Lower leg skin (tissue), 4 donors: ENCODE results near the gene AHRR. TPM values are rescaled to one million over a fixed set of nuclear protein-coding genes. Genes with fewer than 3 reads are reported as not detected.

Experiments used
- DNase-seq, 2 donors: peaks; one replicate each; pipeline ENCODE4 v3.0.0-alpha.2; 2019; ENCODE audit warnings: low spot score in 2 of 2
- H3K4me3 ChIP-seq: fragments of 200-600 bp; sonication (generic); 2 replicates; pipeline ENCODE4 v1.5.1; 2017; ENCODE audit warnings: mild to moderate bottlenecking, low read depth; ENCODE audit not compliant: poor library complexity, severe bottlenecking
- POLR2A ChIP-seq, 2 donors: fragments of 450-650 bp; IDR thresholded peaks; one replicate each; pipeline ENCODE4 v1.6.1; 2016 to 2017; ENCODE audit warnings: antibody characterized with exemption in 2 of 2, mild to moderate bottlenecking in 1 of 2, moderate library complexity in 1 of 2
- WGBS, 2 donors: methylation state at CpG; one replicate each; pipeline ENCODE4 v1.1.5; 2018; 5-methylcytosine and 5-hydroxymethylcytosine counted together
- intact Hi-C: fragments of 100-400 bp; cut with DNase I; formaldehyde crosslinking; loops from one replicate; pipeline ENCODE4 v1.15.0; 2023; ENCODE audit warnings: low total_unique reads
- total RNA-seq, 4 donors: library from RNA; depleted of rRNA; stranded (reverse); fragments of >200 nt; gene quantifications; one replicate each; pipeline ENCODE4 v1.1.0, GENCODE V29; 2016
- TF ChIP-seq, protein P1 (sequence below), 3 donors: fragments of 450-650 bp; IDR thresholded peaks; one replicate each; pipeline ENCODE4 v1.5.1; 2016; ENCODE audit warnings: antibody characterized with exemption in 3 of 3, mild to moderate bottlenecking in 3 of 3, moderate library complexity in 2 of 3

AHRR gene
- total RNA-seq, 4 donors from 2014 or later: 3.6 to 19.6 (median 6.0) TPM

DNA sequence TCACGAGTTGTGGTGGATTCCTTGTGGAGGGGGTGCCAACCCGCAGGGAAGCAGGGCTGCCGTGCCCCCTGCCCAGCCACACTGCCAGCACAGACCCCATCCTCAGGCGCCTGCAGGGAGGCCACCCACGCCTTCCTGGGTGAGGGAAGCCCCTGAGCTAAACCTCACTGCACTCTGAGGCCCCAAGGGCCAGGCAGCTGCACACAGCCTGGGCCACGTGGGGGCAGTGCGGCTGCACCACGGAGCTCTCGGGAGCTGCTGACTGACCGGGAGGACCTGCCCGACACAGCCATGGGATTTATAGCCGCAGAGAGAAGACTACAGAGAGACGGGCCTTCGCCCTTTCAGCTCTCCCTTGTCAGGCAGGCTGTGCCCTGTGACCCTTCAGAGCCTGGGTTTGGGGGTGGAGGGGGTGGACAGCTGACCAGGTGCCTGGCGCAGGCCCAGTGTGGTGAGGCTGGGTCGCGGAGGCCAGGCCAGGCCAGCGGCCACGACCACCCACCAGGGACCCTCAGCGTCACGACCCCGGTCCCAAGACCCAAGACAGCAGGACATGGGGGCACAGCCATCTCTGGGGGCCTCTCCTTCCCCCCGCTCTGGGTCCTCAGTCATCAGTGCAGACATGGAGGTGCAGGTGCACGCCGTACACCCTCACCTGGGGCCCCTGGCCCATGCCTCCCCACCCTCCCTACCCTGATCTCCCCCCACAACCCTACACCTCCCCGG is 4.3 kb upstream of the AHRR start:
- 63 to 70% methylated on average over 17 to 24 of the region's 26 CpGs for WGBS, 2 donors
- DNase-seq: peak in 1 of 2 donors; percentile 80
- intact Hi-C loops: no loop called here
- TF ChIP-seq POLR2A (IDR thresholded peaks at IDR 0.05): no peak
- H3K4me3 ChIP-seq: no peak overlapping the region

DNA sequence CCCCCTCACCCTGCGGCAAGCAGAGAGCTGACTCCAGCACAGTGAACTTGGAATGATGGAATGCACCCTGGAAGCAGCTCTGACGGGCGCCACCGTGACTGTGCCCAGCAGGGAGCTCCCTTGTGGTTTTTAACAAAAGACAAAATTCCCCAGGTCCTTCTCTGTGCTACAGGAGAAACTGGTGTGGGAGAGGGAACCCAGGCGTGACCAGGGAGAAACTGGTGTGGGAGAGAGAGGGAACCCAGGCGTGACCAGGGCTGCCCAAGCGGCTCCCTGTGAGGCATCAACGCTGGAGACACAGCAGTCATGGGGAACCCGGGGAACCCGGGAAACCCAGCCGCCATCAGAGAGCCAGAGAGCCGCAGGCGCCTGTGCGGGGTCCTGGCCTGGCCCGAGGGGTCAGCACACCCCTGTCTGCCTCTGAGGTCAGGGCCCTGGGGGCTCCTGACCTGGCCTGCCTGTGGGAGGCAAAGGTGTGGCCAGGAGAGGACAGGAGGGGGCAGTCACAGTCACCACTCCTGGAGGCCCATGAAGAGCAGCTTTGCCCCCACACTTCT is 3.1 kb upstream of the AHRR start:
- no peak overlapping the region for H3K4me3 ChIP-seq
- DNase-seq: peak in 1 of 2 donors; percentile 80
- intact Hi-C loops: no loop called here
- TF ChIP-seq POLR2A (IDR thresholded peaks at IDR 0.05): no peak
- TF ChIP-seq, protein P1, sequence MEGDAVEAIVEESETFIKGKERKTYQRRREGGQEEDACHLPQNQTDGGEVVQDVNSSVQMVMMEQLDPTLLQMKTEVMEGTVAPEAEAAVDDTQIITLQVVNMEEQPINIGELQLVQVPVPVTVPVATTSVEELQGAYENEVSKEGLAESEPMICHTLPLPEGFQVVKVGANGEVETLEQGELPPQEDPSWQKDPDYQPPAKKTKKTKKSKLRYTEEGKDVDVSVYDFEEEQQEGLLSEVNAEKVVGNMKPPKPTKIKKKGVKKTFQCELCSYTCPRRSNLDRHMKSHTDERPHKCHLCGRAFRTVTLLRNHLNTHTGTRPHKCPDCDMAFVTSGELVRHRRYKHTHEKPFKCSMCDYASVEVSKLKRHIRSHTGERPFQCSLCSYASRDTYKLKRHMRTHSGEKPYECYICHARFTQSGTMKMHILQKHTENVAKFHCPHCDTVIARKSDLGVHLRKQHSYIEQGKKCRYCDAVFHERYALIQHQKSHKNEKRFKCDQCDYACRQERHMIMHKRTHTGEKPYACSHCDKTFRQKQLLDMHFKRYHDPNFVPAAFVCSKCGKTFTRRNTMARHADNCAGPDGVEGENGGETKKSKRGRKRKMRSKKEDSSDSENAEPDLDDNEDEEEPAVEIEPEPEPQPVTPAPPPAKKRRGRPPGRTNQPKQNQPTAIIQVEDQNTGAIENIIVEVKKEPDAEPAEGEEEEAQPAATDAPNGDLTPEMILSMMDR (IDR thresholded peaks at IDR 0.05): no peak
- 20 to 37% methylated on average over 15 of the region's 15 CpGs for WGBS, 2 donors

DNA sequence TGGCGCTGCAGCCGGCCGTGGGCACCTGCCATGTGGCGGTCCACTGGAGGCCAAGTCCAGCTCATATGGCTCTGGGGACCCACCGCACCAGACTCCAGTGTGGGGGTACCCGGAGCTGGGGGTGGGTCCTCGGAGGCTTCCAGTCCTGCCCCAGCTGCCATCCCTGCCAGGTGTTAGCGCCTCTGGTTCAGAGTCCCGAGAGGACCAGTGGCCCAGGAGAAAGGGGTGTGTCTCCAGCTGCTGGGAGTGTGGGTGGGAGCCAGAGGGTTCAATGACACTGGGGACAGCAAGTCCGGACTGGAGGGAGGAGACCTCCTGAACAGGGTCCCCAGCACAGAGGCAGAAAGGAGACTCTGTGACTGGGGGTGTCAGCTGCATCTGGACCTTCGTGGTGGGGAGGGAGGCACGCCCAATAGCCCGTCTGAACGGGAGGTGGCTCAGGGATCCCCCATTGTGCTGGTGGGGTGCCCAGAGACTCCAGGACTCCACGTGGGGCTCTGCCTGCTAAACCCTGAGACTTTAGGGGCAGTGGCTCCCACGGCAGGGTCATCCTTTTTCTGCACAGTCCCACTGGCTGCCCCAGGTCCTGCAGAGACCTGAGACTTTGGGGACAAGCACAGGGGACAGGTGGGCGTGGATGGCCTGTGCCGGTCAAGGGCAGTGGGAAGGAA is 2.4 kb upstream of the AHRR start:
- intact Hi-C loops: no loop called here
- peak in 1 of 2 donors; percentile 79 for DNase-seq
- TF ChIP-seq POLR2A (IDR thresholded peaks at IDR 0.05): no peak
- TF ChIP-seq, protein P1 (IDR thresholded peaks at IDR 0.05): no peak
- H3K4me3 ChIP-seq: no peak overlapping the region
- WGBS, 2 donors: 45 to 52% methylated on average over 12 to 18 of the region's 18 CpGs

DNA sequence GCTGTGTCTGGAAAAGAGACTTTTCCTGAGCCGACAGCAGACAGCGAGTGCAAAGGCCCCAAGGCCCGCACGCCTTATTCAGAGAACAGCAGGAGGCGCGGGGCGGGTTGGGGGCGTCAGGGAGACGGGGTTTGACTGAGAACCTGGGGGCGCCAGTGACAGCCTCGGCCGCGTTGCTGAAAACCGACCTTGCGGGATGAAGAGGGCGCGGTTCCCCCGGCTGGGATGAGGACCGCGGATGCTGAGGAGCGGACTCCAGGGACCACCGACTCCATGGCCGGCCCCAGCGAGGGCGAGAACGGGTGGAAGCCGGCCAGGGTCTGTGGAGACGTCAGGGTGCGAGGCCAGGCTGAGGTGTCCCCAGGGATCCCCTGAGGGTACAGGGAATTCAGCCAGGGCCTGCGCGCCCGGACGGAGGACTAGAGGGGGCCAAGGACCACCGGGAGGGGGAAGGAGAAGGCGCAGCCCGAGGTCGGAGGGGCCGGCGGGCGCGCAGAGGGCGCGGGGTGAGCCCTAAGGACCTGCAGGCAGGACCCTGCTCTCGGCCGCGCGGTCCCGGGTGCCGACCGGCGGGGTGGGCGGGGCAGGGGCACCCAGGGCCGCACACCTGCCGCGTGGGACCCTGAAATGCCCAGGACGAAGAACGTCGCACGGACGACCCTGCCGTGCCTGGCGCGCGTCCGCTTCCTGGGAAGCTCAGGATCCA is 837 bp upstream of the AHRR start:
- H3K4me3 ChIP-seq: no peak overlapping the region
- peak in 1 of 2 donors; percentile 84 for DNase-seq
- 10 to 19% methylated on average over 31 to 55 of the region's 65 CpGs for WGBS, 2 donors
- TF ChIP-seq, protein P1 (IDR thresholded peaks at IDR 0.05): no peak
- no peak for TF ChIP-seq POLR2A (IDR thresholded peaks at IDR 0.05)
- intact Hi-C loops: no loop called here

- WGBS, 2 donors: 2 to 3% methylated on average over 30 to 45 of the region's 67 CpGs
- DNase-seq: peak in 1 of 2 donors; percentile 82
- TF ChIP-seq, protein P1 (IDR thresholded peaks at IDR 0.05): no peak
- TF ChIP-seq POLR2A (IDR thresholded peaks at IDR 0.05): no peak
- H3K4me3 ChIP-seq: peak overlapping the region; percentile 24
- intact Hi-C loops: no loop called here
These were observed 275 bp downstream of the AHRR start for GRCh38 chr5:321726-322251.
